CD4-positive, alpha-beta T cell treated with Interleukin-6 for 4 hours (primary cell): ENCODE results near the gene SPNS2.

ENCODE experiments used
- DNase-seq: peaks from one replicate; pipeline ENCODE4 v3.0.0-alpha.2; 2020; ENCODE audit warnings: mixed read lengths

SPNS2 gene

GRCh38 chr17:4504188-4504587, 5.5 kb downstream of the SPNS2 start:
- DNase-seq = peak; percentile 17

DNA sequence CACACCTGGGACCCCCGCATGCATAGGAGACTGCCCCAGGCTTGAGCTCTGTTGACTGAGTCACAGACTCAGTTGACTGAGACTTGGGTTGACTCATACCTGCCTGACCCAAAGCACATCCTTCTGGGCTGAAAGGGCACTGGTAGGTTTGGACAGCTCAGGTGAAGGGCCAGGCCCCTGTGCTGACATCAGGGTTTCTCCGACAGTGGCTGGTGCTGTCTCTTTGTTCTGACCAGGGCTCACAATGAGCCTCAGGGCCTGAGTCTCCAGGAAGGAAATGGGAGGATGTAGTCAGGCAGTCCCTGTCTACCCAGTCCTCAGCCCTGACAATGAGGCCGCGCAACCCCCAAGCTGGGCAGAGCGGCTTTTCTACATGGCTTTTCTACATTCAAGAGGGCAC, 6.5 kb downstream of the SPNS2 start:
- no peak for DNase-seq

GRCh38 chr17:4506175-4506813, 7.6 kb downstream of the SPNS2 start:
- no peak for DNase-seq

DNA sequence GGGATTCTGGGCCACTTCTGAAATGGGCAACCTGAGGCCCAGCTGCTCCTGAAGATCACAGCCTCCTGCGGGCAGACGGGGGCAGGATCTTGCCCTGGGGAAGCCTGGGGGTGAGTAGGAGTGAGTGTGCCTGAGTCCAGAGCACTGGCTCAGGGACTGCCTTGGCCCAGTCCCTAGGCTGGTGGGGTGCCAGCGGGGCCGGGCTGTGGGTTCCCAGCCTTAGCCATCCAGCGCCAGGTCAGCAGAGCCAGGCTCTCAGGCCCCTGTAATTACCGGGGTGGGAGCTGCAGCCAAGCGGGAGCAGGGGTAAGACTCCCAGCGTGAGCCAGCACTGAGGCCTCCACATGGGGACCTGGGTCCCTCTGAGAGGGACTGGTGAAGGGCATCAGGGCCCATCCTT, 8.2 kb downstream of the SPNS2 start:
- no peak for DNase-seq

DNA sequence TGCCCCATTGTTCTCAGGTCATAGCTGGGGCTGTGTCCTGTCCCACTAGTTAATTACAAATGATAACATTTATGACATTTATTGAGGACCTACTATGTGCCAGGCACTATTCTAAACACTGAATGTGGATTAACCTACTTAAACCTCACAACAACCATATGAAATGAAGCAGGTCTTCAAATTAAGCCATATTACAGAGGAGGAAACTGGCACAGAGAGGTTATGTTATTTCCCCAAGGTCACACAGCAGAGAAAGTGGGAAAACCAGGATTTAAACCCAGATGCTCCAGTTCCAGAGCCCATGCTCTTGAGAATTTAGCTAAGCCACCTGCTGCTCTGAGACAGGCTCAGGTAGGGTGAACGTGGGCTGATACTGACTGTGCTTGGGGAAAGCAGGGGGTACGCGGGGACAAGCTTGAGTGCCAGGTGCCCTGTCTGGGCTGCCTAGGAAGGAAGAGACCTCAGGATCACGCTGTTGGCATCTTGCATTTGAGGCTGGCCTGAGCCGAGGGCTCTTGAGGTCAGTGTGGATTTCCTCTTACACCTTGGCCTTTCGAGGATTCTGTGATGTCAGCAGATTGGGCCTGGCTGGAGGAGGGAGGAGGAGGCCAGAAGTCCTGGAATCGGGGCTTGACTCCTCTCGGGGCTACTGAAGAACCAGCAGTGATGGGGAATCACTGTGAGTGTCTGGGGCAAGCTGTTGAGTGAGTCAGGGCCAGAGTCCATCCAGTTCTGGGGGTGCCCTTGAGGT, 8.9 kb downstream of the SPNS2 start:
- DNase-seq = no peak

- DNase-seq = no peak
These were observed 9.5 kb downstream of the SPNS2 start for GRCh38 chr17:4508207-4508606.

DNA sequence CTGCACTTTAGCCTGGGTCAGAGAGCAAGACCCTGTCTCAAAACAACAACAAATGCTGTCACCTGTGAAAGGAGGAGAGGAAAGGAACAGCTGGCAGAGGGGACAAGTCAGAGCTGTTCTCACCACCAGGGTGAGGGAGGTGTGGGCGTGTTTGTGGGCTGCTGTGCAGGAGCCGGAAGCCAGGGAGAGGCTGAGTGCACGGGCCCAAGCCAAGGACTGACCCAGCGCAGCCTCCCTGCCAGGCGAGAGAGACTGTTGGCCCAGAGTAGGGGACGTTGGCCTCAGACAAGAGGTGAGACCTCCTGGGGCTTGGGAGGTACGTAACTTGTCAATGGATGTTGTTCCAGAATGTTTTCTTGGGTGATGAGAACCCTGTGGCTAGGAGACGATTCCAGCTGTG, 10.7 kb downstream of the SPNS2 start:
- peak; percentile 37 for DNase-seq

- no peak for DNase-seq
These were observed 11.4 kb downstream of the SPNS2 start for GRCh38 chr17:4509923-4510617.

- no peak for DNase-seq
These were observed 11.9 kb downstream of the SPNS2 start for GRCh38 chr17:4510618-4510941.

- no peak for DNase-seq
These were observed 12.7 kb downstream of the SPNS2 start for GRCh38 chr17:4511199-4511932.

DNA sequence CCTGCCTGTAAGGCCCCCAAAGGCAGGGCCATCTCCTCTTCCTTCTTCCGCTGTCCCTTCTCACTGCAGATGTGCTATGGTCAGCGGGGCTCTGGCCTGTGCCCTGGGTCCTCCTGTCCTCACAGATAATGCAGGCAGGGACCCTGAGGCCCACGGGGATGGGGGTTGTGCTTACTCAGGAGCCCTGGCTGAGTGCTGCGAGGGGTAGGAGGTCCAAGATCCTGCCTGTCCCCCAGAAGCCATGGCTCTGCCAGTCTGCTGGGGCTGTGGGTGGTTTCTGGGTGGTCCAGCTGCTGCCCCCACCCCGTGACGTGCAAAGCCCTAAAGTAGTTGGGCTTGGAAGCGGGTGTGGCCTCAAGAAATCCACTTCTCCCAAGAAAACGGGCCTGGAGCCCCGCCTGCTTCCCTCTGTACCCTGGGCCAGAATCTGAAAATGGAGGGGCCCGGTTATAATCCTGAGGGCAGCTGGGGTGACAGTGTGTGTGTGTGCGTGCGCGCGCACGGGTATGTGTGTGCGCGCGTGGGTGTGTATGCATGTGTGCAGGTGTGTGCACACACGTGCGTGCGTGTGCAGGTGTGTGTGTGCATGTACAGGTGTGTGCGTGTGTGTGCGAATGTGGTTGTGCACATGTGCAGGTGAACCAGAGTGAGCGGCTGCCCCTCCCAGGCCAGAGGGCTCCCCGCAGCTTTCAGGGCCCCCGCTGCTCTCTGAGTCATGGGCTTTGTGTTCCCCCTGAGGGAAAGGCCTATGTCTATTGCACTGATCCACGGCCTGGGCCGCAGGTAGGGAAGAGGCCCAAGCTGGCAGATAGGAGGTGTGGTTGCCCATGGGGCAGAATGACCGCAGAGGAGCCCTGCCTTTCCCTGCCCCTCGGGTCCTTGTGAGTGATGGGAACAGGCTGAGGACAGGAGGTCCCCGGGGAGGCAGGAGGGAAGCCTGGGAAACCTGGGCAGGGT, 13.8 kb downstream of the SPNS2 start:
- DNase-seq = no peak

- no peak for DNase-seq
These were observed 14.7 kb downstream of the SPNS2 start for GRCh38 chr17:4513113-4514032.

GRCh38 chr17:4514206-4514605, 15.5 kb downstream of the SPNS2 start:
- DNase-seq = no peak

GRCh38 chr17:4514779-4515178, 16.1 kb downstream of the SPNS2 start:
- no peak for DNase-seq

DNA sequence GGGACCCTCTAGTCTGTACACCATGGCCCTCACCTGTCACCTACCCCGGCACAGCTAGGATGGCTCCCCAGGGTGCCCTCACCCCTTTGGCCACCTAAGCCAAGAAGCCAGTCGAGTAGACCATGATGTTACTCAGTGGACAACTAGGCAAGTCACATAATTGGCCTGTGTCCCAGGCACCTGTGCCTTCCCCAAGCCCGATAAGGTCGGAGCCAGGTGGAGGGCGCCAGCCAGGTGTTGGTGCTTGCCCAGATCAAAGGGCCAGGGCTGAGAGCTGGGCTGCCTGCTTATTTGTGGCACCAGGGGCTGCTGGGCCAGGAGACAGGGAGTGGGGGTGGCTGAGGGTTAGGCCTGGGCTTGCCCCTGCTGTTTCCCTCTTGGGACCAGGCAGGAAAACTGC, 16.8 kb downstream of the SPNS2 start:
- DNase-seq = no peak

GRCh38 chr17:4516735-4517134, 18.1 kb downstream of the SPNS2 start:
- no peak for DNase-seq

DNA sequence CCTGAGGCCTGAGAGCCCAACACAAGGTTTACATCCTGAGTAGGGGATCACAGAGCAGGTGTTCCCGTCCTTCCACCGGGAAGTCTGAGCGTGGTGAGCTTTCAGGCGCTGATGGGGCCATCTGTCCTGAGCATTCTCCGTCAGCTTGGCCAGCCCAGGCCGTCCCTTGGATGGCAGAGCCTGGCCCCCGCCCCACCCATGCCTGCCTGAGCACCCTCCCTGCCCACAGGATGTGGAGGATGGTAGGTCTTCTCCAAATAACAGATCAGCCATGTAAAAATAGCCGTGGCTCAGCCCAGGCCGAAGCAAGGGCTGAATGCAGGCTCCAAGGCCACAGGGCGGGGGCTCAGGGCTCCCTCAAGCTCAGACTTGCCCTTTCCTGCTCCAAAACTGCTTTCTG, 20.2 kb downstream of the SPNS2 start:
- DNase-seq = no peak

DNA sequence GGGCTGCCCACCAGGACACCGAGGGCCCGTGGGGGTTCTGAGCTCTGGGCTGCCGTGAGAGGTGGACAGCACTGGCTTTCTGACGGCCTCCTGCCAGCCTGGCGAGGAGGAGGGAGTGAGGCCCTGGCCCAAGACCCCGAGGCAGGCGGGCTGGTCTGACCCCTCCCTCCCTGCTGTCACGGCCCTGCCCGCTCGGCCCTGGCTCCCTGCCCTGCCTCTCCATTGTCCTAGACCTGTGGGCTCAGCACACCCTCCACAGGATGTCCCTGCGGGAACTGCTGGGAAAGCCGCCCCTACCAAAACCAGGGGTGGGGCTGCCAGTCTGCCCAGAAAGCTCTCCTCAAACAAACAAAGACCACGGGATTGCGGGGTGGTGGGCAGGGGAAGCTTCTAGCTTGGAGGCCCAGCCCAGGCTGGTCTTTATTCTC, 20.7 kb downstream of the SPNS2 start:
- DNase-seq = no peak

- DNase-seq = no peak
These were observed 21.6 kb downstream of the SPNS2 start for GRCh38 chr17:4520060-4520893.

DNA sequence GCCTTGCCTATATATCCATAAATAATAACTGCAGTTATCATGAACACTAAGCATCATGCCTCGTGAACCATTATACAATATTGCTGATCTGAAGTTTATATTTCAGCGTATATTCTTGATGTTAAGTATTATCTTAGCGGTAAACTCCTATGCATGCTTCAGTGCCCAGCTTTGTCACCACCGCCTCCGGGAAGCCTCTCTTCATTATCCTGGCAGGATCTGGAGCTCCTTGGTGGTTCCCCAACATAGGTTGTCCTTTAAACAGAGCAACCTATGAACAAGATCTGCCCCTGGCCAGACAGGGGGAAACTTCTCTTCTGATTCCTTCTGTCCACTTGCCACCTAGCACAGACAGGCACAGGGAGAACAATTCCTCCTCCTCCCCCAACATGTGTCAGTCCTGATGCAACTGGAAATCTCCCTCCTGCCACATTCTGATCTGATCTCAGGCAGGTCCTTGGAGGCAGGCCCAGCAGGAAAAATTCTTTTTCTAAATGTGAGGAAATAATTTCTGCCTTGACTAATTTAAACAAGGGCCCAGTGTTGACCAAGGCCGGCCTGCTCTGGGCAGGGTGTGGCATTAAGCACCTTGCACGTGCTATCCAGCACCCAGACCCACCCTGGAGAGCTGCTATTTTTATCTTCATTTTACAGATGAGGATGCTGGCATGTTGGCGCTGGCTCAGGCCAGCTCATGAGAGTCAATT, 22.4 kb downstream of the SPNS2 start:
- DNase-seq = no peak
